NOMO-1 (cell line): ENCODE data around the gene MED13L.
A peak's percentile ranks its signal among the peaks of the same experiment; 100 is the strongest.

ENCODE experiments used
- DNase-seq, 2 experiments: peaks; one replicate each; lab custom pipeline; 2025; ENCODE audit not compliant: unreplicated experiment in 2 of 2; lab: John Stamatoyannopoulos, UW

The MED13L gene

GRCh38 chr12:115934046-115934445 is 343.4 kb downstream of the MED13L start:
- DNase-seq: no peak

GRCh38 chr12:115932066-115932465 is 345.4 kb downstream of the MED13L start:
- DNase-seq: no peak

GRCh38 chr12:115930336-115930735 is 347.2 kb downstream of the MED13L start:
- DNase-seq: no peak

- DNase-seq: no peak
Measured at GRCh38 chr12:115926037-115926670, 351.3 kb downstream of the MED13L start.

GRCh38 chr12:115923851-115924250 is 353.6 kb downstream of the MED13L start:
- no peak for DNase-seq

GRCh38 chr12:115922952-115923564 is 354.4 kb downstream of the MED13L start:
- DNase-seq: peak; percentile 5 to 11

- DNase-seq: no peak
Measured at GRCh38 chr12:115920395-115921183, 356.9 kb downstream of the MED13L start.

GRCh38 chr12:115918763-115919162 is 358.7 kb downstream of the MED13L start:
- DNase-seq: no peak

GRCh38 chr12:115916910-115917668 is 360.4 kb downstream of the MED13L start:
- DNase-seq: peak in 1 of 2 experiments; percentile 8

GRCh38 chr12:115914122-115914521 is 363.4 kb downstream of the MED13L start:
- no peak for DNase-seq

GRCh38 chr12:115912440-115912839 is 365.1 kb downstream of the MED13L start:
- DNase-seq: no peak

GRCh38 chr12:115911360-115911759 is 366.1 kb downstream of the MED13L start:
- no peak for DNase-seq

- no peak for DNase-seq
Measured at GRCh38 chr12:115910057-115910456, 367.4 kb downstream of the MED13L start.
